GM18909 (cell line): ENCODE results near the gene CBLB.

ENCODE experiments used
- ATAC-seq: cut with Tn5 transposase; IDR thresholded peaks from one replicate; pipeline ENCODE4 v1.9.1; 2021; ENCODE audit warnings: mild to moderate bottlenecking; ENCODE audit not compliant: unreplicated experiment, poor library complexity

CBLB gene

GRCh38 chr3:105848821-105849220, 20.0 kb downstream of the CBLB start:
- ATAC-seq: no peak

DNA sequence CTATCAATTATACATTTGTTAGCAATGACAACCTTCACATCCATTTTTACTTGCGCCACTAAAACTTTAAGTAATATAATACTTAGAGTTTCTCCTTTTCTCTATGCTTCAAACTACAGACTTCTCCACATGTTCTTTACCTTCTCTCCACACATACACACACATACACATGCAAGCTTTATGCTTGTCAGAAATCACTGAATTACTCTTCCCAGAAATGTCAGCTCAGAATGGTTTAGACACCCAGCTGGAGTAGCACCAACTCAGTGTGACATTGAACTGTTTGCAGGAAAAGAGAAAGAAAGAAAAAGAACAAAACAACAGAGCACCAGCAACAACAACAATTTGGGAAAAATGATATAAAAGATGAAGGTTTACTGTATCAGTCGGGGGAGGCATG, 20.9 kb downstream of the CBLB start:
- no peak for ATAC-seq

DNA sequence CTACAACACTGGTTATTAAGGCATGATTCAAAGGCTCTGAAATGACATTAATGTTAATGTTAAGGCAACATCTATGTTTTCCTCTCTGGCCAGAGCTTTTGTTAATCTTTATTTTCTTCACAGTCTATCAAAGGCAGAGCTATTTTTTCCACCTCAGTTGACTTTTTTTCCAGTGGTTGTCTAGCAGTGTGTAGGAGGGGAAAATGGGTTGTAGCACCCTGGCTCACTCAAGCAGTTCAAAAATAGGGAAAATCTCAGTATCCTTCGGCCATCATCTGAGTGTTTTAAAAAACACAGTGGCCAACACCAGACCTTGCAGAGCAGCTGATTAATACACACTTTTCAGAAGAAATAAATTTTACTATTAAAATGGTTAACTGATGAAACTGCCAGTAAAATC, 21.4 kb downstream of the CBLB start:
- ATAC-seq: no peak

DNA sequence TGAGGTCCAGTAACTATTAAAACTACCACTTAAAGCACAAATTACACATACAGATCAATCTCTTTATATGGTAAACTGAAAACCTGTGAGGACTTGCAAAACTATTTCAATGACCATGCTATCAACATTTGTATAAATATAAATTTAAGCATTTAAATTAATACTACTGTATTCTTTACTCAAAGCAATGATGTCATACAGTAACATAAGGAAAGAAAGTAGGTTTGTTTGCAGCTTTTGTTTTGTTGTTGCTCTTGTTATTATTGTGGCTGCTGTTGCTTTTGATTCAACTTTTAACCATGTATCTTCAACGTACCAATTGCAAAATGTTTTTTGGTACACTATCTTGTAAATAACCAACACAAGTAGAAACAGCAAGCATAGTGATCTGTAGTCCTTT, 22.0 kb downstream of the CBLB start:
- ATAC-seq: no peak

- no peak for ATAC-seq
Measured at GRCh38 chr3:105845488-105845887, 23.3 kb downstream of the CBLB start.

DNA sequence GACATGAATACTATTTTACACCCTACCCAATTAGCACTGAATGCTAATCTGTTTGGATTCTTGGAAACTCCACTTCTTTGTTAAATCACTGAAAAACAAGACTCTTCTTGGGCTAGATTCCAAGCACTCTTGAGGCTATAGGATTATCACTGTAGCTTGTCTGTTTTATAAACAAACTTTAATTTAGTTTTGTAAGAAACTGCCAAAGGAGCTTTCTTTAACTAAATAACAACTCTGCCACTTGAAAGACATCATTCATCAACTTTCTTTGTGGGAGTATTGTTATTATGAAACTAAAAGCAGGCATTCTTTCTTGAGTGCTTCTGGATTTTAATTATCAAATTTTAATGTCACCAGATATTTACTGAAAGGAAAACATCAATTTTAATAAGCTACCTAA, 24.1 kb downstream of the CBLB start:
- no peak for ATAC-seq

DNA sequence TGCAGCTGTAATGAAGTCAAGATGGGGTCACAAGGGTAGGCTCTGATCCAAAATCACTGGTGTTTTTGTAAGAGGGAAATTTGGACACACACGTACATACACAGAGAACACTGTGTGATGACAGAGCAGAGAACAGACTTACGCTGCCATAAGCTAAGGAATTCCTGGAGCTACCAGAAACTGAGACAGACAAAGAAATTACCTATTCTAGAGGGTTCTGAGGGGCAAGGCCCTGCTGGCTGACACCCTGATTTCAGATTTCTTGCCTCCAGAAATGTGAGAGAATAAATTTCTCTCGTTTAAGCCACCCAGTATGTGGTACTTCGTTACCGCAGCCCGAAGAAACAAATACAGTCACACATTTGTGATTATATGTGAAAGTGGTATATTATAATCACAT, 24.8 kb downstream of the CBLB start:
- no peak for ATAC-seq

DNA sequence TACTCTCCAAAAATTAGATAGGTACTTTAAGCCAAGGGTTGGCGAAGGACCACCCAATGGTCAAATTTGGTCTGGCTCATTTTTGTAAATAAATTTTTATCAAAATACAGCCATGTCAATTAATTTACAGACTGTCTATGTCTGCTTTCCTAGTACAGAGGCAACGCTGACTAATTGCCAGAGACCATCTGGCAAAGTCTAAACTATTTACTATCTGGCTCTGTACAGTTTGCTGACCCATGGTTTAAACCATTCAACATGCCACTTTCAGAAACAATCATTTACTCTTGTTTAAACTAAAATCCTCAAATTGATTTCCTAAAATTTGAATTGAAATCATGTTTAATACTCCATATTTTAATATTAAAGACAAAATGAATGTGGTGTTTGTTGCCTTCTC, 25.9 kb downstream of the CBLB start:
- ATAC-seq: no peak

DNA sequence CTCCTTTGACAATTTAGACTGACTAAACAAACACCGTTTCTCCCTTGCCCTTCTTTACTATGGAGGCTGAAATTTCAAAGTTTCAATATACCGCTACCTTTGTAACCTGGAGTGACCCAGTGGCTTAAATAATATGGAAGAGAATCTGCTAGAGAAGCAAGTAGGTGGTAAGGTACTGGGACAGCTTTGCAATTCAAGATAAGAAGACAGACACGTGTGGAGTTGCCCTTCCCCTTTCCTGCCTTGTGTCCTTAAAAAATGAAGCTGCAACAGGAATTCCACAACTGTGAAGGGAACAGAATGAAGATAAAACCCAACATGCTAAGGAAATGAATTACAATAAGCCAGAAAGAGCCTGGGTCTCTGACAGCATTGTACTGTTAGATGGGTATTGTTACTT, 26.4 kb downstream of the CBLB start:
- ATAC-seq: no peak

DNA sequence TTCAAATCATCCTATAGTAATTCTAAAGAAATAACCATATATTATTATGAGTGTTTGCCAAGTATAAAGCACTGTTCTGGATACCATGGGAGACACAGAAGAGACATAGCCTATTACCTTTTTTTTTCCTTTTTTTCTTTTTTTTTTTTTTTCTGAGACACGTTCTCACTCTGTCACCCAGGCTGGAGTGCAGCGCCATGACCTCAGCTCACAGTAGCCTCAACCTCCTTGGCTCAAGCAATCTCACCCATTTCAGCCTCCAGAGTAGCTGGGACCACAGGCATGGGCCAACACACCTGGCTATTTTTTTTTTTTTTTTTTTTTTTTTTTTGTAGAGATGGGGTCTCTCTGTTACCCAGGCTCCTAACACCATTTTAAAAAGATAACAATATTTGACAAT, 30.9 kb downstream of the CBLB start:
- ATAC-seq: no peak

GRCh38 chr3:105837143-105837740, 31.6 kb downstream of the CBLB start:
- peak; percentile 92 for ATAC-seq

GRCh38 chr3:105836533-105836932, 32.3 kb downstream of the CBLB start:
- peak; percentile 66 for ATAC-seq

- no peak for ATAC-seq
Measured at GRCh38 chr3:105835606-105836005, 33.2 kb downstream of the CBLB start.

DNA sequence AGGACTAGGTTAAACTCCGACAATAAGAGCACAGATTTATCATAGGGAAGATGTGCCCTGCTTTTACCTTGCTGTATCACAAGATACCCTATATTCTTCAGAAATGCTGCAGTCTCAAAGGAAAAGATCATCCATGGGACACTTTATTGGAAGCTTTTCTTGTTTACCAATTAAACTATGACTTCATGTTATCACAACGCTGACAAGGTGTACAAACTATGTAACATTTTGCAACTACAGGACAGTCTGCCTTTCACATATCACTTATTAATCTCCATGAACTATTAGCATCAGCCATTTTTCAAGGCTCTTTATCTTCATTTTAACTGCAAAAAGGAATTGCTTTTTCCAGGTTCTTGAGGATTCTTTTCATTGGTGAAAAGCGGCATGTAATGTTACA, 34.0 kb downstream of the CBLB start:
- ATAC-seq: no peak

- no peak for ATAC-seq
Measured at GRCh38 chr3:105832644-105833043, 36.2 kb downstream of the CBLB start.

DNA sequence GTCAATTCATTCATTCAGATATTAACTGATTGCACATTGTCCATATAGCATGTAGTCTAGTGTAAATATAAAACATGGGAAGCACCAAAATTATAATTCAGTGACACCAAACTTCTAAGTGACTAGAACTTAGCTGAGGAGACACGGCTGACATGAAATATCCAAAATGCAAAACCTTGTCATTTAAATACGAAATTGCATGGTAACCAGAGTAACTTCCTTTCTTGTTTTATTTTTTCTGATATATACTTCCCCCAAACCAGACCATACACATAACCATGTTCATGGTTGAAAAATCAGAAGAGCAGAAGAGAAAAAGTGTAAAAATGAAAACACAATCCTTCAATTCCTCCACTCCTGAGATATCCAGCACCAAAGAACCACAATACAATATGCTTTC, 38.0 kb downstream of the CBLB start:
- ATAC-seq: no peak

DNA sequence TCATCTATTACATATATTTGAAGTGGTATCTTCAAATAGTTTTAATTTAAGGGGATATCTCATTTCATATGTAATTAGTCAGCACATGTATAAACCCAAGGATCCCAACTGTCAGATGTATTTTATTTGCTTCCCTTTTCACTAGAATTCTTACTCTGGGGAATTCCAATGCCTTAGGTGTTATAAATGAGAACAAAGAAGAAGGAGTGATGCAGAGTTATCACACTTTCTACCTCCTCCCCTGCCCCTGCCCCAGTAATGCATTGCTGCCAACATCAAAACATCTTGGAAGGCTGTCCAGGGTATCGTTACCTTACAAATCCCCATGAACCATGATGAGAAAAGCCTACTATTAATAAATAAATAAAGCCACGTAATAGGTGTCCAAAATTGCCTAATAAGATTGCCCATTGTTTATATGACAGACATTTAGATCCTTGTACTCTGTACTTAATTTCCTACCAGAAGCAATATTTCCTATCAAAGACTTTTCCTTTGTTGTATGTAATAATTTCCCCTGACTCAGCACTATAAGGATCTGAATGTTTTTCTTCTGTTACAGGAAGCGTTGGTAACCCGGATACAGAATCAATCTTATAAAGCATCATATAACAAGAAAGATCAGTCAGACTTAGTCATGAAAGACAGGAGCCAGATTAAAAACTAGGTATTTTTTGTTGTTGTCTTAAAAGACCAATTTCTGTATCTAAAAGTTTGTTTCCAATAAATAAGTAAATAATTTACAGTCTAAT, 38.8 kb downstream of the CBLB start:
- no peak for ATAC-seq

DNA sequence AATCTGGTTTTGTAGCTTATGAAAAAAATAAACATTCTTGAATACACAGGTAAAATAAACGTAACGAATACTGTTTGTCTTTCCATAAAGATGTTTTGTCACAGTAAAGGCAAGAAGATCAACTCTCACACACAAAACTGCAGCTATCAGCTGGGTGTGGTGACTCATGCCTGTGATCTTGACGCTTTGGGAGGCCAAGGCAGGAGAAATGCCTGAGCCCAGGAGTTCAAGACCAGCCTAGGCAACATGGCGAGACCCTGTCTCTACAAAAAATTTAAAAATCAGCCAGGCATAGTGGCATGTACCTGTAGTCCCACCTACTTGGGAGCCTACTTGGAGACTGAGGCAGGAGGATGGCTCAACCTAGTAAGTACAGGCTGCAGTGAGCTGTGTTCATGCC, 39.6 kb downstream of the CBLB start:
- ATAC-seq: no peak

GRCh38 chr3:105828703-105829102, 40.1 kb downstream of the CBLB start:
- peak; percentile 64 for ATAC-seq

- no peak for ATAC-seq
Measured at GRCh38 chr3:105827959-105828358, 40.9 kb downstream of the CBLB start.

GRCh38 chr3:105826778-105827634, 41.8 kb downstream of the CBLB start:
- peak; percentile 42 for ATAC-seq
